BE2C (cell line): Measurements from ENCODE around the gene HDDC3.

Experiments
- DNase-seq: peaks from one replicate; pipeline ENCODE4 v3.0.0-alpha.2; 2020
- H3K27me3 ChIP-seq: fragments of 250-450 bp; sonication (Bioruptor Pico); 2 replicates; pipeline ENCODE4 v1.5.1; 2020; ENCODE audit warnings: mild to moderate bottlenecking
- H3K36me3 ChIP-seq: fragments of 250-450 bp; sonication (Bioruptor Pico); 2 replicates; pipeline ENCODE4 v1.5.1; 2020; ENCODE audit warnings: mild to moderate bottlenecking
- H3K4me1 ChIP-seq: fragments of 250-450 bp; sonication (Bioruptor Pico); 2 replicates; pipeline ENCODE4 v1.5.1; 2020
- H3K4me3 ChIP-seq: 2 replicates; pipeline ENCODE4 v1.5.1; 2011; ENCODE audit warnings: low read depth, low read length
- H3K9me3 ChIP-seq: fragments of 250-450 bp; sonication (Bioruptor Pico); 2 replicates; pipeline ENCODE4 v1.5.1; 2020
- TF ChIP-seq, protein P1 (sequence below): IDR thresholded peaks from 2 replicates; pipeline ENCODE4 v1.5.1; 2012; ENCODE audit warnings: mild to moderate bottlenecking, low read depth, low read length

HDDC3 gene

DNA sequence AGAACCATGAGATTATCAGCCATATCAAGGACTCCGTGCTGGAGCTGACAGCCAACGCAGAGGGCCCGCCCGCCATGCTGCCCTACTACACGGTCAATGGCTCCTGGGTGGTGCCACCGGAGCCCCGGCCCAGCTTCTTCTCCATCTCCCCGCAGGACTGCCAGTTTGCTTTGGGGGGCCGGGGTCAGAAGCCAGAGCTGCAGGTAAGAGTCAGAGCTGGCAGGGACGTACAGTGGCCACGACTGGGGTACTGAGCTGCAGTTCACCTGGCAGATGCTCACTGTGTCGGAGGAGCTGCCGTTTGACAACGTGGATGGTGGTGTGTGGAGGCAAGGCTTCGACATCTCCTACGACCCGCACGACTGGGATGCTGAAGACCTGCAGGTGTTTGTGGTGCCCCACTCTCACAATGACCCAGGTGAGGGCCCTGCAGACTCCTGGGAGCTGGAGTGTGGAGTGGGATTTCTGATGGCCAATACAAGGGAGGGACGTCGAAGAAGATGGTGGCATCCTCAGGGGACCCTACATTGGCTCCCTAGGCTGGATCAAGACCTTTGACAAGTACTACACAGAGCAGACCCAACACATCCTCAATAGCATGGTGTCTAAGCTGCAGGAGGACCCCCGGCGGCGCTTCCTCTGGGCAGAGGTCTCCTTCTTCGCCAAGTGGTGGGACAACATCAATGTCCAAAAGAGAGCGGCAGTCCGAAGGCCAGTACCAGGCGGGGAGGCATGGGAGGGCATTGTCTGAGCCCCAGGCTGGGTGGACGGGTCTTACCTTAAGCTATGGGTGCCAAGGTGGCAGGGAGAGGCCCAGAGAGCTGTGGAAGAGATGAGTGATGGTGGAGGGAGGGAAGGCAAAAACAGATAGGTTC is 26.8 kb downstream of the HDDC3 start:
- H3K36me3 ChIP-seq, result peaks cover 33% of the 10 kb centered on the region

DNA sequence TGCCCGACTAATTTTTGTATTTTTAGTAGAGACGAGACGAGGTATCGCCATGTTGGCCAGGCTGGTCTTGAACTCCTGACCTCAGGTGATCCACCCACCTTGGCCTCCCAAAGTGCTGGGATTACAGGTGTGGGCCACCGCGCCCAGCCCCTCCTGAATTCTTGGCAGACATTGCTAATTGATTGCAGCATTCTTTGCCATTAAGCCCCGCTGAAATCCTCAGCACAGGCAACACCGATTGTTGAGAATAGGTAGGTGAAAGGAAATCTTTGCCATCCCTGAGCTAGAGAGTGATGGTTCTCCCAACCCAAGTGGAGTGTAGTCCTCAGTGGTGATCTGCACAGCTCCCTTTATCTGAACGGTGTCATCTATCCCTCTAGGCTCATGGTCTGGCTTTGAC is 27.6 kb downstream of the HDDC3 start:
- Histone ChIP-seq H3K4me1 (no peaks in the 10 kb centered on the region), H3K27me3 (no peaks in the 10 kb centered on the region), H3K9me3 (no peaks in the 10 kb centered on the region), H3K36me3 (peaks cover 25% of the 10 kb centered on the region), H3K4me3 (no peak overlapping the region)
- no peak for DNase-seq
- TF ChIP-seq, protein P1, sequence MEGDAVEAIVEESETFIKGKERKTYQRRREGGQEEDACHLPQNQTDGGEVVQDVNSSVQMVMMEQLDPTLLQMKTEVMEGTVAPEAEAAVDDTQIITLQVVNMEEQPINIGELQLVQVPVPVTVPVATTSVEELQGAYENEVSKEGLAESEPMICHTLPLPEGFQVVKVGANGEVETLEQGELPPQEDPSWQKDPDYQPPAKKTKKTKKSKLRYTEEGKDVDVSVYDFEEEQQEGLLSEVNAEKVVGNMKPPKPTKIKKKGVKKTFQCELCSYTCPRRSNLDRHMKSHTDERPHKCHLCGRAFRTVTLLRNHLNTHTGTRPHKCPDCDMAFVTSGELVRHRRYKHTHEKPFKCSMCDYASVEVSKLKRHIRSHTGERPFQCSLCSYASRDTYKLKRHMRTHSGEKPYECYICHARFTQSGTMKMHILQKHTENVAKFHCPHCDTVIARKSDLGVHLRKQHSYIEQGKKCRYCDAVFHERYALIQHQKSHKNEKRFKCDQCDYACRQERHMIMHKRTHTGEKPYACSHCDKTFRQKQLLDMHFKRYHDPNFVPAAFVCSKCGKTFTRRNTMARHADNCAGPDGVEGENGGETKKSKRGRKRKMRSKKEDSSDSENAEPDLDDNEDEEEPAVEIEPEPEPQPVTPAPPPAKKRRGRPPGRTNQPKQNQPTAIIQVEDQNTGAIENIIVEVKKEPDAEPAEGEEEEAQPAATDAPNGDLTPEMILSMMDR, result no peak

More for the DNA sequence above, 26.8 kb downstream of the HDDC3 start:
- H3K27me3 ChIP-seq, result no peaks in the 10 kb centered on the region
- no peaks in the 10 kb centered on the region for H3K4me1 ChIP-seq
- H3K9me3 ChIP-seq, result no peaks in the 10 kb centered on the region
- no peak for DNase-seq
- H3K4me3 ChIP-seq, result no peak overlapping the region
- TF ChIP-seq, protein P1, result no peak

DNA sequence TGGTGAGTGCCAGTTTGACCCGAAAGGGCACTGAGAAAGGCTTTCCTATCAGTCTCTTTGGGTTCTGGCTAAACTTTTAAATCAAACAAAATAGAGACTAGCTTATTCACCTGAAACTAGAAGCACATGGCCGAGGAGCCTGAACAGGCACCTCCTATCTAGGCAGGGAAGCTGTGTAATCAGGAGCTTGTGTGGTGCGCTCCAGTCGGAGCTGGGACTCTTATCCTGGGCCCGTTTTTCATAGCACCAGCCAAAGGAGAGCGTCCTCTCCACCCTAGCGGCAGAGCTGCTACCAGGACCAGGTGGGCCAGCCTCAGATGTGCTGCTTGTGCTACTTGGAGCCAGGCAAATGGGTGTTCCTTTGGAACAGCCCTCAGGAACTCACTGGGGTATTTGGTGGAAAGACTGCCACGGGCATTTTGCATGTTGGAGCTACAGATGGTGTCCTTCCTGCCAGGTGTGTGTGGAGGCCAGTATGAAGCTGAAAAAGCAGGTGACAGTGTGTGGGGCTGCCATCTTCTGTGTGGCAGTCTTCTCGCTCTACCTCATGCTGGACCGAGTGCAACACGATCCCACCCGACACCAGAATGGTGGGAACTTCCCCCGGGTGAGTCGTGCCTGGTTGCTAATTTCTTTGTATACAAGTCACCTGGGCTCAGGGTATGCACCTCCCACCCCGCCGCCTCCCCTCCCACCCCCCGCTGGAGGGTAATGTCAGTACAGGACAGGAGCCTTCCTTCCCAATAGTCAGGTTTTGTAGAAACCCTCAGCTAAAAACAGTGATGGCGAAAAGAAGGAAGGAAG is 28.4 kb downstream of the HDDC3 start:
- H3K36me3 ChIP-seq, result peaks cover 21% of the 10 kb centered on the region
- DNase-seq, result no peak
- TF ChIP-seq, protein P1, result 0 out of 2 replicates have a peak, but pooled peaks have one; percentile 9
- no peaks in the 10 kb centered on the region for H3K27me3 ChIP-seq
- H3K4me1 ChIP-seq, result no peaks in the 10 kb centered on the region
- H3K4me3 ChIP-seq, result peak overlapping the region; percentile 83
- H3K9me3 ChIP-seq, result no peaks in the 10 kb centered on the region

DNA sequence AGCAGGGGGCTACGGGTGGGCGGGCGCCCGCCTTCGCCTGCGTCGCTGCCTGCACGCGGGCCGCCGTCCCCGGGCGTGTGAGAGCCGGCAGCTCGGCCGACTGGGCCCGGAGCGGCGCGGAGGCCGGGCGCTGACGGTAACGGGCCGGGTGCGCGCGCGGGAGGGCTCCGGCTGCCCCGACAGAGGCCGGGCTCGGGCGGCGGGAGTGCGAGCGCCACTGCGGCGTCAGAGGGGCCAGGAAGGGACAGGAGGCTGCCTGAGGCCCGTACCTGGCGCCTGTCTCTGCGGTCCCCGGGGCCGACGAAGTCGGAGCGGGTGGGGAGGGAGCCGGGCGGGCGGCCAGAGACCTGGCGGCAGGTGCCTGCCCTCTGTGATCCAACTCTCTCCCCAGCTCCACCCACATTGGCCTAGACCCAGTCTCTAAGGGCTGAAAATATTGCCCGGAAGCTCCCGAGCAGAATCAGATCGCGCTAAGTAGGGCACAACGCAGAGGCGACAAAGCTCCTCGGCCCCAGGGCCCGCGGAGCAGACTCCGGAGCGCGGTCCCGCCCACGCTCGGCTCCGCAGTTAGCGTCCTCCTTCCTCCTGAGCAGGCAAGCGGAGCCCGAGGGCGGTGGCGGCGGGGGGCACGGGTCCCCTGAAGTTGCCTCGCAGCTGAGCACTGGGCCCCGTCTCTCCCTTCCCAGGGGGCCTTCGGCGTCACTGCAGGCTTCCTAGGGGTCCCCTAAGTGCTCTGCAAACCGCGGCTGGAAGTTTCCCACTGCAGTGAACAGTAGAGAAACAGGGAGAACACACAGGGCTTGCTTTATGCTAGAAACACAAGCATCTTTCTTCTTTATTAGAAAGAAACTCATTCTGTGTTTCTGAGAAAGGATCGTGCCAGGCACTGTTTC is 29.3 kb downstream of the HDDC3 start, which contains the start of gene MAN2A2:
TSS of gene MAN2A2 (plus strand) at position 463 of the 893 bp plus-strand sequence. CDS start 906 bp downstream, outside the sequence.
- Histone ChIP-seq H3K27me3 (no peaks in the 10 kb centered on the region), H3K4me3 (peak within 1 kb of the TSS; percentile 83), H3K4me1 (no peaks in the 10 kb centered on the region), H3K36me3 (peaks cover 21% of the 10 kb centered on the region), H3K9me3 (no peaks in the 10 kb centered on the region)
- peak; percentile 60 for DNase-seq
- TF ChIP-seq, protein P1, result no peak

DNA sequence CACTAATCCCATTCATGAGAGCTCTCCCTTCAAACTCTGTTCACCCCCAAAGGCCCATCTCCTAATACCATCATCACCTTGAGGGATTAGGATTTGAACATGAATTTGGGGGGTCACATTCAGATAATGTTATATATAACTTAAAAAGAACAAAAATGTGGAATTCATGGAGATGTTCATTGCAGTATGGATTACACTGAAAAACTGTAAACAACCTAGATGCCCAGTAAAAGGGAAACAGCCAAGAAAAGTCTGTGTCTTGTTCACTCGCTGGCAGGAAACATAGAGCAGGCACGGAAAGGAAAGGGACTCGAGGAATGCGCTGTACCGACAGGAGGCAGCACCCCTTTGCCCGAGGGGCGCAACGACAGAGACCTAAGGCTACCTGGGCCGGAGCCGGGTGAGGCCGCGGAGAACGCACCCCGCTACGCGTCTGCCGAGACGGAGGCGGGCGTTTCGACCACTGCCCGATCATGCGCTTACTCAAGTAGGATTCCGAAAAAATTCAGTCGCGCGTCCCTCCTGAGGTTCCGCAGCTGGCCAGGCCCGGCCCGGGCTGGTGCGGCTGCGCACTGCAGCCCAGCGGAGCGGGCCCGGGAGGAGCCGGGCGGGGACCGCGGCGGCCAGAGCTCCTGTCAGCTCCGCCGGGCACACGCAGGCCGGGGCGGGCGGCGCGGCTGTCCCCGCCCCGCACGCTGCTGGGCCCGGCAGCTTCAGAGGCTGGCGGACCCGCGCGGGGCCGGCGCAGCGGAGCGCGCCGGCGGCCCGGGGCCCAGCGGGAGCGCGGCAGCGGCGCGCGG is 30.1 kb downstream of the HDDC3 start:
- peak; percentile 80 for DNase-seq
- no peaks in the 10 kb centered on the region for H3K27me3 ChIP-seq
- peak overlapping the region; percentile 83 for H3K4me3 ChIP-seq
- TF ChIP-seq, protein P1, result peak; percentile 81
- peaks cover 16% of the 10 kb centered on the region for H3K36me3 ChIP-seq
- H3K9me3 ChIP-seq, result no peaks in the 10 kb centered on the region
- H3K4me1 ChIP-seq, result no peaks in the 10 kb centered on the region
